GM19324 (cell line): ENCODE measurements around the gene LY9.
"Not testable (repeated sequence)": the region's sequence is repeated elsewhere in the genome, so short reads cannot be mapped to it uniquely, and the experiment has no call there.

Source experiments
- ATAC-seq: cut with Tn5 transposase; IDR thresholded peaks from one replicate; pipeline ENCODE4 v1.9.1; 2021; ENCODE audit warnings: mild to moderate bottlenecking, moderate library complexity; ENCODE audit not compliant: unreplicated experiment, low FRiP score

Gene LY9

GRCh38 chr1:160772331-160772730 is 23.6 kb upstream of the LY9 start:
- no peak for ATAC-seq

DNA sequence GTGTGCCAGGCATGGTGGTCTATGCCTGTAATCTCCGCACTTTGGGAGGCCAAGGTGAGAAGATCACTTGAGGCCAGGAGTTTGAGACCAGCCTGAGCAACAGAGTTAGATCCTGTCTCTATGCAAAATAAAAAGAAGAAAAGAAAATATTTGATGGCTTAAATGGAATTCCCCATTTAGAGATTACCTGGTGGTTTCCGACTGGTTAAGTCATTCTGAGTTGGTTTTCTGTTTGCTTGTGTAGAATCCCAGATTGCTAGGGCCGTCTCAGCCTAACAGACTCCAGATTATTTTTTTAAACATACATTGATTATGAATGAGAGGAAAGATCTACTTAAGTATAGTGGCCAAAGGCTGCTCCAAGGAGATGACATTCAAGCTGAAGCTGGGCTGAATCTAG is 22.9 kb upstream of the LY9 start:
- no peak for ATAC-seq

DNA sequence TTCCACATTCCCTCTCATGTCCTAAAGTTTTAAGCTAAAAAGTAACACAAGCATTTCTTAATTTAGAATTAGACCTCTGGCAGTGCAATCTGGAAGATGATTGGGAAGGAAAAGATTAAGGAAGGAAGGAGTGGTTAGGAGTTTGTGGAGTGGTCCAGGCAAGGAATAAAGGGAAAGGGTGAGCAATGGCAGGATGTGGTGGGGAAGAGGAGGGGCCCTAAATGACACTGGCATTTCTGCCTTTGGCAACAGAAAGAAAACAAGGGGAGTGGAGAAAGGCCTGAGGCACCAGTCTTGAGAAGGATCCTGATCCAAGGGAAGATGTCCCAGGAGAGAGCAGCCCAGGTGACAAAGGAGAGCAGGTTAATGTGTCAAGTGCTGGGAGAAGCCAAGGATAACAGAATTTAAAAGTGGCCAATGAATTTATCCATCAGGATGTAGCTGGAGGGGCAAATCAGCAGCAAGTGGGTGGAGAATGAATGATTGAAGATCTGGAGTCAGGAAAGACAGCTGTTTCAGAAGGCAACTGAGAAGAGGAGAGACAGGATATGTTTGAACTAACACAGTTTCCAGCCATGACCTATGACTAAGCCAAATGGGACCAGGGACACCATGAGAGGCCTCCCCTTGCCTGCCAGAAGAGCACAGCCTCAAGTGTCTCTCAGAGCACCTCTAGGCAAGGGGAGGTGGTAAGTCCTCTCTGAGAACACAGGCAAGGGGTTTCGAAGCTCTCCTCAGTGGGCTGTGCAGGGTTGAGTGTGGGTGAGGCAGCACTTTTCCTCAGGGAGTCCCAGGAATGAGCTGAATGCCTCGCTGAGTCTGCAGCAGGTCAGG is 20.9 kb upstream of the LY9 start:
- ATAC-seq: no peak

- no peak for ATAC-seq
Measured at GRCh38 chr1:160776178-160776577, 19.8 kb upstream of the LY9 start.

DNA sequence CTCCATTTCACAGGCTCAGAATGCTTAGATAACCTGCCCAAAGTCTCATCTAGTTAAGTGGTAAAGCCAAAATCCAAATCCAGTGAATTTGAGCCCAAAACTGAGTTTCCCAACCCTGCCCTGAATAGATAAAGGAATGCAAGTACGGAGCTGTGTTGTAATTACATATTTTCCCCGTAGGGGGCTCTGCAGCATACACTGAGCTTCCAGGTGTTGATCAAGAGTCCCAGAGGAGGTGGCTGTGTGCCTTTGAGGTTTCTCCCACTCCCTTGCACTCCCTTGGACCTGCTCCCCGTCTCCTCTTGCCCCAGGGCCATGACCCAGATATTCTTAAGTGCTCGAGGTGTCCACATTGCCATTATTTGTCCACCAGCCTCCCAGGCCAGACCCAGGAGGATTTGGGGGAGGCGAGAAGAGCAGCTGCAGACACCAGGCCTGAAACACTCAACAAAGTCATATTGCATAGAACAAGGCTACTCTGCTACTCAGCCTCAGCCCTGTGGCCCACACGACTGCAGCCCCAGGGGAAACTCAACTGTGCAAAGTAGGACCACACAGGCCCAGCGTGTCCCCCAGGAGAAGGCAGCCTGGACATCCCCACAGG is 18.4 kb upstream of the LY9 start:
- ATAC-seq: no peak

DNA sequence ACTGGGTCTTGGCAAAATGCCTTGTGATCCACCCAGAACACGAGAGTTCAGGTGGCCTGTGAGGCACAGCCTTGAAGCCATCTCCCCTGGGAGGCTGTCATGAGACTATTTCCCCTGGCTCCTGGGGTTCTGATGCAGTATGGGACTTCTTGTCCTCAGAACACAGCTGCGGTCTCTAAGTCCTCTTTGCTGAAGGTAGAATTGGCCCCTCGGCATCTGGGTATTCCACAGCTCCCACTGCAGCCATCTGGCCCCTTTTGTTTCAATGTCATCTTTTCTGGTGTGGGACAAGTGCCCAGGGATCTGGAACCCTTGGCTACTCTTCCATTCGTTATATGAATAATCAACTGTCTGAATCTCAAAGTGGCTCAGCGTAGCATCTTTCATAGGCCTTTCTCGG is 17.0 kb upstream of the LY9 start:
- no peak for ATAC-seq

DNA sequence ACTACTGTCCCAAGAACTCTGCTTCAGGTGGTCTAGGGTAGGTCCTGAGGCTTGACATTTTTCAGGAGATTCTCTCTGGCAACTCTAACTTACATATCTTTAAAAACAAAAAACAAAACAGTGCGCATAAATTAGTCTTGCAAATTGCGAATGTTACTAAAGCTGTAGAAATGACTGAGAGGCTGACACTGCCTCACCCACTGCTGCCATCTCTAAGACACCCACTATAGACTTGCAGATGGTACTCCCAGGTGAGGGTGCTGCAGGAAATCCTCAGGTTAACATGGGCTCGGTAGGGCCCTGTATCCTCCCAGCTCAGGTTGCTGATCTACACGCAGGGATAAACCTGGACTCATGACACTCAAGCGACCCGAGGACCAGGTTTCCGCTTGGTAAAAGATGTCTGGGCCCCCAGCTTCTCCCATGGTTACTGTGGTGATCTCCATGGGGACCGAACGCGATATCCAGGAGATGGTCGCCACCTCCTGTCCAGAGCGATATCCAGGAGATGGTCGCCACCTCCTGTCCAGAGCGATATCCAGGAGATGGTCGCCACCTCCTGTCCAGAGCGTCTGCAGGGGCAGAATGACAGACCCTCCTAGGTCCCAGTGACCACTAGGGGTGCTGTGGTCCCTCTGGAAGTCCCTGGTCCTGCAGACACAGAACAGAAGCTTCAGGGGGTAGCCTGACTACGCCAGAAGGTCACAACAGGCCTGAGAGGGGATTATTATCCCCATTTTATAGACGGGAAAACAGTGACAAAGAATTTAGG is 16.2 kb upstream of the LY9 start:
- ATAC-seq: no peak

DNA sequence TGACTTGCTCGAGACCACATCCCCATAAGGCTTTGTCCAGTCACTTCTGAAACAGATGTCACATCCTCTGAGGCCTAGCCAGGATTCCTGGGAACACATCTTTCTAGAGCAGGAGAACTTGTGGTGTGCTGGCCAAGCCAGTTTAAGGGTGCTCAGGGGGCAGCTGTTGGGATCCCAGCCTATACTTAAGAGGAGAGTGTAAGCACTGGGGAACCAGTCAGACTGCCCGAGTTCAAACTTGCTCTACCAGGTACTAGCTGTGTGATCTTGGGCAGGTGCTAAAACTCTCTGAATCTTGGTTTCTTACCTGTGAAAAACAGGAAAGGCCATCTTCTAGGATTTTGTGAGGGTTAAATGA is 15.6 kb upstream of the LY9 start:
- ATAC-seq: no peak

- ATAC-seq: no peak
Measured at GRCh38 chr1:160781186-160781766, 14.7 kb upstream of the LY9 start.

GRCh38 chr1:160781914-160782689 is 13.9 kb upstream of the LY9 start:
- ATAC-seq: peak; percentile 80

DNA sequence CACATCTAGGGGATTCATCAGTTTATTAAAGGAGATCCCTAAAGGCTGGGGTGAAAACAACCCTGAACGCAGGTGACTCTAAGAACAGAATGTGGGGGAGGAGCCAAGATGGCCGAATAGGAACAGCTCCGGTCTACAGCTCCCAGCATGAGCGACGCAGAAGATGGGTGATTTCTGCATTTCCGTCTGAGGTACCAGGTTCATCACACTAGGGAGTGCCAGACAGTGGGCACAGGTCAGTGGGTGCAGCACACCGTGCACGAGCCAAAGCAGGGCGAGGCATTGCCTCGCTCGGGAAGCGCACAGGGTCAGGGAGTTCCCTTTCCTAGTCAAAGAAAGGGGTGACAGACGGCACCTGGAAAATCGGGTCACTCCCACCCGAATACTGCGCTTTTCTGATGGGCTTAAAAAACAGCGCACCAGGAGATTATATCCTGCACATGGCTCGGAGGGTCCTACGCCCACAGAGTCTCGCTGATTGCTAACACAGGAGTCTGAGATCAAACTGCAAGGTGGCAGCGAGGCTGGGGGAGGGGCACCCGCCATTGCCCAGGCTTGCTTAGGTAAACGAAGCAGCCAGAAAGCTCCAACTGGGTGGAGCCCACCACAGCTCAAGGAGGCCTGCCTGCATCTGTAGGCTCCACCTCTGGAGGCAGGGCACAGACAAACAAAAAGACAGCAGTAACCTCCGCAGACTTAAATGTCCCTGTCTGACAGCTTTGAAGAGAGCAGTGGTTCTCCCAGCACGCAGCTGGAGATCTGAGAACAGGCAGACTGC is 12.8 kb upstream of the LY9 start:
- ATAC-seq: not testable (repeated sequence)

- ATAC-seq: no peak
Measured at GRCh38 chr1:160789051-160789701, 6.8 kb upstream of the LY9 start.

GRCh38 chr1:160789702-160790611 is 6.0 kb upstream of the LY9 start:
- peak; percentile 89 for ATAC-seq

DNA sequence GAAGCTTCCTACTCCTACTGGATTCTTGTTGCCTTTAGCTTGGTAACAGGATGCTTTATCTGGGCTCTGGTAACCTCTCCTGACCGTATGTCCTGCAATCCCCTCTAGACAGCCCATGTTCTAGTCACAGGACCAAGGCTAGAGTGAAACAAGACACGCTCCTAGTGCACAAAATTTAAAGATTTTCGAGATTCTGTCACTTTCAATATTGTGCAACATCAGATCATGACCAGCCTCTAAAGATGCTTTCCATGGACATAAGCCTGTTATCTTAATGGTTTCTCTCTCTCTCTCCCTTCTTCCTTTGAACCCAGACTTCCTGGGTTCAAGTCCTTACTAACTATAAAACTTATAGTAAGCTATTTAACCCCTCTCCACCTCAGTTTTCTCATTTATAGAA is 1.6 kb upstream of the LY9 start:
- ATAC-seq: no peak

DNA sequence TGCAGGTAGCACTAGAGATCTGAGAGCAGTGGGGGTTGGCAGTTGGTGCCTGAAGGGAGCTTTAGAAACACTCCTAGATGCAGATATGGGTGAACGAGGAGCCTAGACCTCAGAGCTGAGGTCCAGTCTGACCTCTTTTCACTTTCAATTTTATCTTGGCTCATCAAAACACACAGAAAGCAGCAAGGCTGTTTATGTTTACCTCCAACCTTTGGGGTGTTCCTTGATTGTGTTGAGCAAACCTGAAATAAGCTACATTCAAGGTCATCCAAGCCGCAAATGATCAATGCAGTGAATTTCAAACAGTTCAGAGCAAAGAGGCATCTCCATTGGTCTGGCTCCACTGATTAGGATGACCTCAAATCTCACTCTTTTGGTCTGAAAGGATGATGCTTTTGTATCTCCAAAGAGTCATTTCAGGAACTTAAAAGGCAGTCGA is 1.3 kb downstream of the LY9 start:
- ATAC-seq: no peak

DNA sequence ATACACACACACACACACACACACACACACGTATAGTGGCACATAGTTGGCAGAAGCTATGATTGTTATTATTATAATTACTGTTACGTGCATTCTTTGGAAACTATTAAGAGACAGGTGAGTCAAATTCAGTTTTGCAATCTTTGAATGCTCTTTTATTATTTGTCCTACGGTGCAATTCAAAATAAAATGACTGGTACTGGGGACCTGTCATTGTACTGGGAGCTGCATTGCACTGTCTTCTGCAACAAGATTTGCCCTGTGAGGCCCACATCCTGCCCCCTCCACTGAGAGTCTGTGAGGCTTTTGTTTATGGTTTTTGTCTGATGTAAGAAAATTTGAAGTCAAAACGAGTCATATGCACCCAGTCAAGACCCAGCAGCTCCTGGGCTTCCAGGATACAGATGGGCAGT is 1.9 kb downstream of the LY9 start:
- ATAC-seq: no peak

DNA sequence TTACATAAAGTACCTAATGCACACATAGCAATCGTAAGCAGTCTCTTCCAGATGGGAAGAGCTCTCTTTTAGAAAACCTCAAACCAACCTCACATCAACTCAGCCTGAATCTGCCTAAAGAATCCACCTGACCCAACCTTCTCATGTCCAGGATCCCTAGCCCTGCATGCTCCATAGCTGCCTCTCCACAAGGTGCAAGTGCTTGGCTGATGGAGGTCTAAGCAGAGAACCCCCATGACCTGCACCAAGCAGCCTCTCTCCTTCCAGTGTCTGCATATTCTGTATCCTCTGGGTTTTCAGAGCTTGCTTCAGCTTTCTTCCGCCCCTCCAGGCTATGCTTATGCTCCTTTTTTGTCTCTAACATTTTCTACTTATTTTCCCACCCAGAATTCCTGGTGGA is 2.5 kb downstream of the LY9 start:
- no peak for ATAC-seq

GRCh38 chr1:160799641-160800040 is 3.7 kb downstream of the LY9 start:
- ATAC-seq: no peak
